Muscle of arm (tissue), 12 donors: ENCODE results near the gene TAS2R30. TPM values are rescaled to one million over a fixed set of nuclear protein-coding genes. Genes with fewer than 3 reads are reported as not detected.
"Not testable (repeated sequence)": the region's sequence is repeated elsewhere in the genome, so short reads cannot be mapped to it uniquely, and the experiment has no call there.

Experiments
- DNase-seq: peaks from one replicate; pipeline ENCODE4 v3.0.0-alpha.2; 2013
- polyA plus RNA-seq, 12 donors: library from polyadenylated mRNA; unstranded; fragments of 120-200 nt; gene quantifications; one replicate each; pipeline ENCODE4 v1.2.1, GENCODE V29; 2013; ENCODE audit not compliant: insufficient read length in 12 of 12

Gene TAS2R30
- polyA plus RNA-seq, 12 donors: 0.10 to 0.33 (median 0.23) TPM; not detected in 7

- DNase-seq: no peak
Measured at GRCh38 chr12:11130382-11130781, 4.1 kb downstream of the TAS2R30 start.

- DNase-seq: not testable (repeated sequence)
Measured at GRCh38 chr12:11114130-11114529, 20.3 kb downstream of the TAS2R30 start.

GRCh38 chr12:11111213-11111612, 23.2 kb downstream of the TAS2R30 start:
- DNase-seq: not testable (repeated sequence)

GRCh38 chr12:11108862-11109261, 25.6 kb downstream of the TAS2R30 start:
- no peak for DNase-seq

- DNase-seq: no peak
Measured at GRCh38 chr12:11107719-11108118, 26.7 kb downstream of the TAS2R30 start.

- no peak for DNase-seq
Measured at GRCh38 chr12:11106288-11106687, 28.2 kb downstream of the TAS2R30 start.

- DNase-seq: no peak
Measured at GRCh38 chr12:11105546-11105945, 28.9 kb downstream of the TAS2R30 start.

- not testable (repeated sequence) for DNase-seq
Measured at GRCh38 chr12:11094910-11095309, 39.5 kb downstream of the TAS2R30 start.

GRCh38 chr12:11092128-11092527, 42.3 kb downstream of the TAS2R30 start, which contains the start of gene TAS2R43:
TSS of gene TAS2R43 (minus strand) at chr12:11092313. CDS start at chr12:11092229, 84 bp downstream.
- DNase-seq: no peak

GRCh38 chr12:11089246-11089645, 45.2 kb downstream of the TAS2R30 start:
- no peak for DNase-seq

- DNase-seq: no peak
Measured at GRCh38 chr12:11085419-11085818, 49.0 kb downstream of the TAS2R30 start.

Other genes starting within 250 kb of the TAS2R30 start
- gene TAS2R13, start 225.1 kb downstream of the TAS2R30 start, polyA plus RNA-seq: under 1 TPM in 3 of 12 donors, not detected in 9; 0.11 to 0.22 (median 0.21) TPM
- gene PRH2, start 205.4 kb downstream of the TAS2R30 start, polyA plus RNA-seq: under 1 TPM in 3 of 12 donors, not detected in 9; 0.26 to 0.45 (median 0.37) TPM
- 1 to 10 TPM in 10 of 12 donors, not detected in 2; 1.8 to 6.2 (median 3.3) TPM for gene TAS2R14, start 195.4 kb downstream of the TAS2R30 start, polyA plus RNA-seq
- under 1 TPM in 1 of 12 donors, not detected in 11; 0.19 TPM for gene TAS2R50, start 147.7 kb downstream of the TAS2R30 start, polyA plus RNA-seq
- gene TAS2R20, start 136.3 kb downstream of the TAS2R30 start, polyA plus RNA-seq: 1 to 10 TPM in 6 of 12 donors, under 1 TPM in 4, not detected in 2; 0.54 to 3.7 (median 1.6) TPM
- 1 to 10 TPM in 8 of 12 donors, under 1 TPM in 2, not detected in 2; 0.50 to 3.4 (median 1.3) TPM for gene TAS2R19, start 112.0 kb downstream of the TAS2R30 start, polyA plus RNA-seq
- gene TAS2R31, start 103.2 kb downstream of the TAS2R30 start, polyA plus RNA-seq: 1 to 10 TPM in 5 of 12 donors, under 1 TPM in 5, not detected in 2; 0.63 to 2.3 (median 1.0) TPM
- gene TAS2R46, start 72.3 kb downstream of the TAS2R30 start, polyA plus RNA-seq: under 1 TPM in 2 of 12 donors, not detected in 10; 0.24 to 0.28 TPM
- under 1 TPM in 7 of 12 donors, not detected in 5; 0.18 to 0.39 (median 0.21) TPM for gene TAS2R43, start 42.3 kb downstream of the TAS2R30 start, polyA plus RNA-seq
- 10 to 100 TPM in 10 of 12 donors, 1 to 10 TPM in 1, not detected in 1; 8.5 to 17.3 (median 13.2) TPM for gene SMIM10L1, start 36.5 kb upstream of the TAS2R30 start, polyA plus RNA-seq
- not detected for gene TAS2R42, start 52.3 kb upstream of the TAS2R30 start, polyA plus RNA-seq
- gene PRB3, start 135.1 kb upstream of the TAS2R30 start, polyA plus RNA-seq: not detected
- not detected for gene PRB4, start 175.8 kb upstream of the TAS2R30 start, polyA plus RNA-seq